NCI-H446 treated with DMSO at 0.1 percent for 48 hours (cell line): ENCODE data around the gene MLXIP.
"Not testable (repeated sequence)": the region's sequence is repeated elsewhere in the genome, so short reads cannot be mapped to it uniquely, and the experiment has no call there.

Source experiments
- DNase-seq: peaks from one replicate; lab custom pipeline; 2025; lab: John Stamatoyannopoulos, UW

The MLXIP gene

DNA sequence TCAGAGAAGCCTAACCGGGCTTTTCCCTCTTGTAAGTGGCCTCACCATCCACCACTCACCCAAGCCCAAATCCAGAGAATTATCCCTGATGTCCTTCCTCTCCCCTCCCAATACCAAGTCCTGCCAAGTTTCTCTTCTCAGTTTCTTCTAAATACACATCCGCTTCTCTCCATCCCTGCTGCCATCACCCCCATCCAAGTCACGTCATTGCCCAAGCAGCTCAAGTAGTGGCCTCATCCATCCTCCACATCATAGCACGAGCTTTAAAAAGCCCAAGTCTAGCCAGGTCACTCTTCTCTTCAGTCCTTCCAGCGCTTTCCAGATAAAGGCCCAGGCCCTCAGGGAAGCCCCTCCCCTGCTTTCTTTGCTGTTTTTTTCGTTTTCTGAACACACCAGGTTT lies 70.1 kb downstream of the MLXIP start:
- DNase-seq: no peak

DNA sequence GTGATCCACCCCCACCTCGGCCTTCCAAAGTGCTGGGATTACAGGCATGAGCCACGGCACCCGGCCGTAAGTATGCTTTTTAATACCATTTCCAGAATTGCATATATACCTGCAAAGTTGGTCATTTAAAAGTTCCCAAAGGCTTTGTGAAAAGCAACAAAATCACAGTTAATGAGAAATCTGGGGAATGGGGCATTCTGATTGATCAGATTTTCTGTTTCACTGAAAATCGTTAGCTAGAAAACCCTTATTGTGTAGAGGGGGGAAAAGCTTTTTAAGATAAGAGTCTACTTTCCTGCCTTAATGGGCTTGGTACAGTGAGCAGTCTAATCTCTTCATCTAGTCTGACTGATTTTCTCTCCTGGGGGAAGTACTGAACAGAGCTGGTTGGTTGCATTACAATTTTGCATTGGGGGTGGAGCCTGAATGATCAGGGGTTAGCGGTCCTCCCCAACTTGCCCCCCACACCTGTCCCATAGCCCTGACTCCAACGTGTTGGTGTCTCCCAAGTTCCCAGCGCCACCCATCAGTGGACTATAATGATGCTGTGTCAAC lies 71.6 kb downstream of the MLXIP start:
- no peak for DNase-seq

DNA sequence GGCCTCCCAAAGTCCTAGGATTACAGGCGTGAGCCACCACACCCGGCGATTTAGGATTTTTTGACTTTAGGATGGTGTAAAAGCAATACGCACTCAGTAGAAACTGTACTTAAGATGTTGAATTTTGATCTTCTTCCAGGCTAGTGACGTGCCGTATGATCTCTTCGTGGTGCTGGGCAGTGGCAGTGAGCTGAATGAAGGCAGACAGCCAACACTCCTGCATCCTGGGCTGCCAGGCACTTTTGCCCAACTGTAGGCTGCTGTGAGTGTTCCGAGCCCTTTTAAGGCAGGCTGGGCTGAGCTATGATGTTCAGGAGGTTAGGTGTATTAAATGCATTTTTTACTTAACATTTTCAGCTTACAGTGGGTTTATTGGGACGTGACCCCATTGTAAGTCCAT lies 74.2 kb downstream of the MLXIP start:
- DNase-seq: no peak

DNA sequence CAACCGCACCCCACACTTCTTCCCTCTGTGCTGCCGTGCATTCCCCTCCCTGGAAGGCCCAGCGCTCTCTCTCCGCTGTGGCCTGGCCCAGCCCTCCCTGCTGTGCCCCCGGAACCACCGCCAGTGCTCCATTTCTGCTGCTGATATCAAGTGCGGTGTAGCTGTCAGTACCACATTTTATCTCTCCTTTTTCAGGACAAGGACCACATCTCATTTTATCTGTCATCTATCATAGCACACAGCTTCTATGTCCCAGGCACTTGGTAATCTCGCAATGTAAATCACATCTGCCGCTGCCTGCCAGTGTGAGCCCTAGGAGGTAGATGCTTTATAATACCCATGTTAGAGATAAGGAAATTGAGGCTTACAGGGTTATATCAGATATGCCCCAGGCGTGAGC lies 77.1 kb downstream of the MLXIP start:
- no peak for DNase-seq

DNA sequence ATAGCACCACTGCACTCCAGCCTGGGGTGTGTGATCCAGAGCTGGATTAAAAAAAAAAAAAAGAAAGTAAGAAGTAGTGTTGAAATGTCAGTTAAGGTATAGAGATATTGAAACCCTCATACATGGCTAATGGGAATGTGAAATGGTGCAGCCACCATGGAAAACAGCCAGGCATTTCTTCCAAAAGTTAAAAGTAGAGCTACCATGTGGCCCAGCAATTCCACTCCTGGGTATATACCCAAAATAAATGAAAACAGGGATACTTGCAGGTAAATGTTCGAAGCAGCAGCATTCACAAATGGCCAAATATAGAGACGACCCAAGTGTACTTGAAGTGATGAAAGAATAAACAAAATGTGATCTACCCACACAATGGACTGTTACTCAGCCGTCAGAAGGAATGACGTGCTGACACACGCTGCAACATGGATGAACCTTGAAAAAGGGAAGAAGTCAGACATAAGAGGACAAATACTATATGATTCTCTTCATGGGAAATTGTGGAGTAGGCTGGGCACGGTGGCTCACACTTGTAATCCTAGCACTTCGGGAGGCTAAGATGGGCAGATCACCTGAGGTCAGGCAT lies 80.2 kb downstream of the MLXIP start:
- no peak for DNase-seq

DNA sequence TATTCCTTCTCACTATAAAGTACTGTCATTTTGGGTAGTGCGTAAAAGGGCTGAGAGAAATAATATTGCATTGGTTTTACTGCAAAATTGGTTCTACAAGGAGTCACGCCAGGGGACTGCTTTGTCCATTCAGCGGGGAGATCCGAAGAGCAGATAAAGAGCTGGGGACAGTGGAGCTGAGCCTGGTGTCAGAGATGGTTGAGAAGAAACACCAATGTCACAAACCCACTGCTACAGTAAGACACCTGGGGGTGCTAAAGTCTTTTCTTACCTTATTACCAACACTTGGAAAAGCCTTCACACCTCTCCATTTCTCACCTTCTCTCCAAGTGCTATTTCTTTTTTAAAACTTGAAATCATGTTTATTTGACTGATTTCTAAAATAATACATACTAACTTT lies 81.3 kb downstream of the MLXIP start:
- no peak for DNase-seq

DNA sequence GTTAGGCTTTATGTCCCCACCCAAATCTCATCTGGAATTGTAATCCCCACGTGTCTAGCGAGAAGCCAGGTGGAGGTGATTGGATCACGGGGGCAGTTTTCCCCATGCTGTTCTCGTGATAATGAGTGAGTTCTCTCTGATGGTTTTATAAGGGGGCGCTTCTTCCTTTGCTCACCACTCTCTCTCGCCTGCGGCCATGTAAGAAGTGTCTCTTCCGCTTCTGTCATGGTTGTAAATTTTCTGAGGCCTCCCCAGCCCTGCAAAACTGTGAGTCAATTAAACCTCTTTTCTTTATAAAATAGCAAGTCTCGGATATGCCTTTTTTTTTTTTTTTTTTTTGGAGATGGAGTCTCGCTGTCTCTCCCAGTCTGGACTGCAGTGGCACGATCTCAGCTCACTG lies 82.2 kb downstream of the MLXIP start:
- no peak for DNase-seq

DNA sequence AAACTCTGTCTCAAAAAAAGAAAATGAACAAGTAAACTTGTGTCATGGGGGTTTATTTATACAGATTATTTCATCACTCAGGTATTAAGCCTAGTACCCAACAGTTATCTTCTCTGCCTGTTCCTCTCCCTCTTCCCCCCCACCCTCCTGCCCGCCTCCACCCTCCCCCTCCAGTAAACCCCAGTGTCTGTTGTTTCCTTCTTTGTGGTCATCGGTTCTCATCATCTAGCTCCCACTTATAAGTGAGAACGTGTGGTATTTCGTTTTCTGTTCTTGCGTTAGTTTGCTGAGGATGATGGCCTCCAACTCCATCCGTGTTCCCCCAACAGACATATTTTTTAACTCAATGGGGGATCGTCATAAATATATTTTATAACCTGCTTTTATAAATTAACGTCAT lies 83.1 kb downstream of the MLXIP start:
- no peak for DNase-seq

- no peak for DNase-seq
Observed at GRCh38 chr12:122162976-122163375, 84.4 kb downstream of the MLXIP start.

GRCh38 chr12:122166422-122167349 lies 88.1 kb downstream of the MLXIP start:
- no peak for DNase-seq

- no peak for DNase-seq
Observed at GRCh38 chr12:122167356-122167925, 88.9 kb downstream of the MLXIP start.

GRCh38 chr12:122168492-122168891 lies 89.9 kb downstream of the MLXIP start:
- no peak for DNase-seq

DNA sequence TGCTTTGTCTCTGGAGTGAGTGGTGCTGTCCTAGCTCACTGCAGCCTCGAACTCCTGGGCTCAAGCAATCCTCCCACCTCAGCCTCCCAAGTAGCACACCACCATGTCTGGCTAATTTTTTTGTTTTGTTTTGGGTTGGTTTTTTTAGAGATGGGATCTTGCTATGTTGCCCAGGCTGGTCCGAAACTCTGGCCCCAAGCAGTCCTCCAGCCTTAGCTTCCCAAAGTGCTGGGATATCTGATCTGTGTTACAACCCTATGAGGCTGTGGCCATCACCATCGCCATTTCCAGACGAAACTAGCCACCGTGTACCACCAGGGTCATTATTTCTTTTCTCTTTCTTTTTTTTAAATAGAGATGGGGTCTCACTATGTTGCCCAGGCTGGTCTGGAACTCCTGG lies 92.8 kb downstream of the MLXIP start:
- DNase-seq: no peak

- DNase-seq: no peak
Observed at GRCh38 chr12:122172262-122172939, 93.8 kb downstream of the MLXIP start.

DNA sequence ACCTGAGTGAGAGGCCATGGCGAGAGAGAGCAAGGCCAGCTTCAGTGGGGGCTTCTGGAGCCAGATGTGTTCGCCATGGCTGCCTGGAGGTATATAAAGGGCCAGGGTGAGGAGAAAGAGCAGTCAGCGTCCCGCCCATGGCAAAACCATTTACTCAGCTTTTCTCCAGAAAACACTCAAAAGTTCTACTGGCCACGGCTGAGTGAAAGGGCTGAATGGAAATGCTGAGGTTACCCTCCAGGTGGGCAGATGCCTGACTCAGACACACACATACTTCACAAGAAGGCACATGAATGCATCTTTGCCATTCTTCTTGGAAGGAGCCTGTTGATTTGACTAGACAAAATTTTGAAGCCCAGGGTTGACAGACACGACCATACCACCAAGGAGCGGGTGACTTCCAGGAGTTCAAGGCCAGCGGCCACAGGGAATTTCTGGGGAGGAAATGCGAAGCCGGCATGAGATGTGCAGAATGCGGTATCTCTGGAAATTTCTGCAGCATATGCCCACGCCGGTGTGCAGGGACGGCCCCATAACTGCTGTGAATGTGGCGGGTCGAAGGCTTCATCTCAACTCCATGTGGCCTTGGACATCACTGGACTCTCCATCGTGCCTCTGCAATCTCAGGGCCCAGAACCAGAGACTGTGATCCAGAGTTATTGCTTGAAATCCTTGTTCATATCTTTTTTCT lies 95.7 kb downstream of the MLXIP start, which contains the start of gene IL31:
TSS of gene IL31 (minus strand) at position 67 of the 691 bp plus-strand sequence. CDS start at position 18, 49 bp downstream.
- DNase-seq: no peak

- DNase-seq: not testable (repeated sequence)
Observed at GRCh38 chr12:122176473-122176872, 97.9 kb downstream of the MLXIP start.

- DNase-seq: no peak
Observed at GRCh38 chr12:122182887-122183587, 104.5 kb downstream of the MLXIP start, which contains the start of gene LRRC43. LRRC43 (plus strand) TSS chr12:122183123; CDS start chr12:122183145, 22 bp downstream.

DNA sequence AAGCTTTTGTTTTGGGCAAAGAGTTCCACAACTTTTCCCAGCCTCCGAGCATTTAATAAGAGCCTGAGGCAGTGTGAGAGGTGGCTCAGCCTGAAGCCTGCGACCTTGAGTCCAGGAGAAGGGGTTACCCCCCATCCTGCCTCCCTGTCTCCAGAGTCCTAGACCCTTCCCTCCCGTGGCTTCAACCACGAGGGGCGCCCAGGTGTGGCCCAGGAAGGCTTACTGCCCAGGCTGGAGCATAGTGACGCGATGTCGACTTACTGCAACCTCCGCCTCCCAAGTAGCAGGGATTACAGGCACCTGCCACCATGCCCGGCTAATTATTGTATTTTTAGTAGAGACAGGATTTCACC lies 105.0 kb downstream of the MLXIP start:
- no peak for DNase-seq

DNA sequence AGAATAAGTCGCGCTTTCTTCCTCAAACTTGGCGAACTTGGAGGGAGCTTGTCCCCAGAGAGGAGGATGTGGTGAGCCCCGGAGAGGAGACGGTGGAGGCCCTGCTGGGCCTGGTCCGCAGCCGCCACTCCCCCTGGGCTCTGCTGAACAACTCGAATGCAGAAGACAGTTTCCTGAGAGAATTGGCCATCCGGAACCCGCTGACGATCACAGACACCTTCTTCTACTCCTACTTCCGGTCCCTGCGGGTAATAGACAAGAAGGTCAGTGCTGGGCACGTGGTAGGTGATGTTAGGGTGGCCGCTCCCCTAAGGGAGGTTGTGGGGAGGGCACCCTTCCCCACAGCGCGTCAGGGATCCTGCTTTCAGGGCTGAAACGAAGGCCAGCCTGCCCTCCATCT lies 106.0 kb downstream of the MLXIP start:
- no peak for DNase-seq

- DNase-seq: no peak
Observed at GRCh38 chr12:122185079-122185478, 106.5 kb downstream of the MLXIP start.

DNA sequence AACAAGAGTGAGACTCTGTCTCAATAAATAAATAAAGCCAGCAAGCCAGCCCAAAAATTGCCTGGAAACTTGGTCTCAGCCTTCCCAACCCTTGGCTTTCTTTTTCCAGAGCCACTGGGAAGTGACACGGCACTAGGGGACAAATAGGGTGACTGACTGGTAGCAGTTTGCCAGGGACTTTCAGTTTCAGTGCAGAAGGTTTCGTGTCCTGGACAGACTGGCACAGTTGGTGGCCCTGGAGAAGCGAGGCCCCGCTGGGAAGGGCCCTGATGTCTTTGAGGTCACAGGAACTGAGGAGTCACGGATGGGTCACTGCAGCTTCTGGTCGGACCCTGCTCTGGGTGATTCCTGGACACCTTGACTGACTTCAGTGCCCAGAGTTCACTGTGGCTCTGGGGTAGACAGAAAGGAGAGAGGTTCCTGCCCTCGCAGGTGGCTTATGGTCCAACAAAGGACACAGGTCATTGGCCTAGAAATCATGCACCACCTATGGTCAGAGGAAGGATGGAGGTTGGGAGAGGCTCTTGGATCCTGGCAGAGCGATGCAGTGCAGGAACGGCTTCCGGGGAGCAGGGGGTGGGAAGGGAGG lies 107.0 kb downstream of the MLXIP start:
- DNase-seq: no peak
